PFSK-1 (cell line): ENCODE data around the gene NUBP1.

Experiments used
- FOXP2 ChIP-seq: optimal IDR thresholded peaks from 2 replicates; pipeline ENCODE3; 2011; ENCODE audit warnings: borderline replicate concordance, control low read depth, inconsistent platforms; ENCODE audit not compliant: insufficient read depth; ENCODE audit errors: extremely low read length, extremely low read depth
- POLR2AphosphoS5 ChIP-seq: IDR thresholded peaks from 2 replicates; pipeline ENCODE4 v1.6.1; 2012; ENCODE audit warnings: low read depth, mild to moderate bottlenecking, control low read depth, low read length, moderate library complexity
- SIN3A ChIP-seq: IDR thresholded peaks from 2 replicates; pipeline ENCODE4 v1.6.1; 2012; ENCODE audit warnings: mild to moderate bottlenecking, low read length, moderate library complexity, borderline replicate concordance; ENCODE audit not compliant: insufficient read depth
- TAF1 ChIP-seq: IDR thresholded peaks from 2 replicates; pipeline ENCODE4 v1.6.1; 2012; ENCODE audit warnings: low read length, control low read depth, borderline replicate concordance; ENCODE audit not compliant: insufficient read depth
- TF ChIP-seq, protein P1 (sequence below), 2 experiments: IDR thresholded peaks; 2 replicates each; pipeline versions ENCODE4 v1.6.1 to v1.8.0; 2011 to 2012; ENCODE audit warnings: low read depth in 2 of 2, low read length in 2 of 2, control low read depth in 1 of 2, inconsistent platforms in 1 of 2, mild to moderate bottlenecking in 1 of 2, moderate library complexity in 1 of 2; ENCODE audit not compliant: insufficient read depth in 1 of 2

The NUBP1 gene

GRCh38 chr16:10699756-10700155 is 43.9 kb upstream of the NUBP1 start:
- TF ChIP-seq TAF1, result no peak
- TF ChIP-seq, protein P1, sequence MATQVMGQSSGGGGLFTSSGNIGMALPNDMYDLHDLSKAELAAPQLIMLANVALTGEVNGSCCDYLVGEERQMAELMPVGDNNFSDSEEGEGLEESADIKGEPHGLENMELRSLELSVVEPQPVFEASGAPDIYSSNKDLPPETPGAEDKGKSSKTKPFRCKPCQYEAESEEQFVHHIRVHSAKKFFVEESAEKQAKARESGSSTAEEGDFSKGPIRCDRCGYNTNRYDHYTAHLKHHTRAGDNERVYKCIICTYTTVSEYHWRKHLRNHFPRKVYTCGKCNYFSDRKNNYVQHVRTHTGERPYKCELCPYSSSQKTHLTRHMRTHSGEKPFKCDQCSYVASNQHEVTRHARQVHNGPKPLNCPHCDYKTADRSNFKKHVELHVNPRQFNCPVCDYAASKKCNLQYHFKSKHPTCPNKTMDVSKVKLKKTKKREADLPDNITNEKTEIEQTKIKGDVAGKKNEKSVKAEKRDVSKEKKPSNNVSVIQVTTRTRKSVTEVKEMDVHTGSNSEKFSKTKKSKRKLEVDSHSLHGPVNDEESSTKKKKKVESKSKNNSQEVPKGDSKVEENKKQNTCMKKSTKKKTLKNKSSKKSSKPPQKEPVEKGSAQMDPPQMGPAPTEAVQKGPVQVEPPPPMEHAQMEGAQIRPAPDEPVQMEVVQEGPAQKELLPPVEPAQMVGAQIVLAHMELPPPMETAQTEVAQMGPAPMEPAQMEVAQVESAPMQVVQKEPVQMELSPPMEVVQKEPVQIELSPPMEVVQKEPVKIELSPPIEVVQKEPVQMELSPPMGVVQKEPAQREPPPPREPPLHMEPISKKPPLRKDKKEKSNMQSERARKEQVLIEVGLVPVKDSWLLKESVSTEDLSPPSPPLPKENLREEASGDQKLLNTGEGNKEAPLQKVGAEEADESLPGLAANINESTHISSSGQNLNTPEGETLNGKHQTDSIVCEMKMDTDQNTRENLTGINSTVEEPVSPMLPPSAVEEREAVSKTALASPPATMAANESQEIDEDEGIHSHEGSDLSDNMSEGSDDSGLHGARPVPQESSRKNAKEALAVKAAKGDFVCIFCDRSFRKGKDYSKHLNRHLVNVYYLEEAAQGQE (IDR thresholded peaks at IDR 0.05; ENCODE audit: insufficient read depth in 1 of 2, low read depth in 2 of 2, low read length in 2 of 2), result no peak
- no peak for TF ChIP-seq POLR2AphosphoS5
- TF ChIP-seq FOXP2, result no peak
- no peak for TF ChIP-seq SIN3A

GRCh38 chr16:10708969-10709368 is 34.7 kb upstream of the NUBP1 start:
- TF ChIP-seq SIN3A, result no peak
- TF ChIP-seq POLR2AphosphoS5, result no peak
- no peak for TF ChIP-seq FOXP2
- no peak for TF ChIP-seq TAF1
- TF ChIP-seq, protein P1 (IDR thresholded peaks at IDR 0.05; ENCODE audit: insufficient read depth in 1 of 2, low read depth in 2 of 2, low read length in 2 of 2), result no peak

- TF ChIP-seq SIN3A, result no peak
- no peak for TF ChIP-seq FOXP2
- TF ChIP-seq, protein P1 (IDR thresholded peaks at IDR 0.05; ENCODE audit: insufficient read depth in 1 of 2, low read depth in 2 of 2, low read length in 2 of 2), result no peak
- TF ChIP-seq TAF1, result no peak
- TF ChIP-seq POLR2AphosphoS5, result no peak
Measured at GRCh38 chr16:10728003-10728887, 15.4 kb upstream of the NUBP1 start.

DNA sequence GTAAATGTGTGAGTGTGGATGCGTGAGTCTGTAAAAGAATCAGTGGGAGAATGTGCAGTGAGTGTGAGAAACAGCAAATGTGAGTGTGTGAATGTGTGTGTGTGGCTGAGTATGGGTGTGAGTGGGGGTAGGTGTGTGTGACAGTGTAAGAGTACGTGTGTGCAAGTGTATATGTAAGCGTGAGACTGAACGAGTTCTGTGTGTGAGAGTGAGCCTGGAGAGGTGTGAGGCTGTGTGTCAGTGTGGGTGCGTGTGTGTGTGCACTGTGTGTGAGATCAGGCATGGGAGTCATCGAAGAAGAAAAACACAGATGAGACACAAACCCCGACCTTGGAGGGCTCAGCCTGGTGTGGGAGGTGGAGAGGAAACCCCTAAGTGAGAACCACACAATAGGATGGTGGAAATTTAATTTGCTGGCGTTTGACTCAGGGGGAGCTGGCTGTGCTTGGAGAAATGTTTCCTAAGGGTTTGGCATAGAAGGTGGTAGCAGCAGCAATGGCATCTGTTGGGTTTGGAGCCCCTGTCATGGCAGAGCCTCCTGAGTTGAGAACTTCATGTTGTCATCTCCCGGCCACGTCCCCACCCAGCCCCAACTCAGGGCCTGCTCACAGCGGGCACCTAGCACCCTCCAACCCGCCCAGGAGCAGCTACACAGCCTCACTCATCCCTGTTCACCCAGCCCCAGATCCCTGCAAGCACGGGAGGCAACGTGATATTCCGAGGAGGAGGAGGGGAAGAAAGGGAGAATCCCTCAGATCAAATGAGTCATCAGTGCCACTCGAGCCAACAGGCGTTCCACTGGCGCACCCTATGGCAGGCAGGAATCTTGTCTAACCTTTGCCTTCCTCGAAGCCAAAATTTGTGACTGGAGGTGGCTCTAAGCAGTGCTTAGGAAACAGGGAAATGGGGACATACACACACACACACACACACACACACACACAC is 14.3 kb upstream of the NUBP1 start:
- TF ChIP-seq, protein P1 (IDR thresholded peaks at IDR 0.05; ENCODE audit: insufficient read depth in 1 of 2, low read depth in 2 of 2, low read length in 2 of 2), result no peak
- TF ChIP-seq POLR2AphosphoS5, result no peak
- TF ChIP-seq SIN3A, result no peak
- TF ChIP-seq TAF1, result no peak
- TF ChIP-seq FOXP2, result no peak
